Lung (tissue), 12 donors: ENCODE results near the gene RBMX. TPM values are rescaled to one million over a fixed set of nuclear protein-coding genes. Genes with fewer than 3 reads are reported as not detected.

ENCODE experiments used
- ATAC-seq: fragments of 200-7000 bp; cut with Tn5 transposase; one replicate; pipeline ENCODE4 v1.9.1; 2020; ENCODE audit warnings: moderate number of reproducible peaks; ENCODE audit not compliant: insufficient read depth, low FRiP score
- DNase-seq, 3 donors: peaks; one replicate each; pipeline ENCODE4 v3.0.0-alpha.2; 2013 to 2017
- H3K27ac ChIP-seq, 2 donors: one replicate each; pipeline ENCODE4 v1.5.1; 2013; ENCODE audit warnings: mild to moderate bottlenecking in 2 of 2, moderate library complexity in 2 of 2, control low read depth in 1 of 2, inconsistent platforms in 1 of 2, low read depth in 1 of 2, low read length in 1 of 2
- H3K27me3 ChIP-seq, 3 donors: one replicate each; pipeline ENCODE4 v1.5.1; 2013; ENCODE audit warnings: low read length in 2 of 3; ENCODE audit not compliant: control insufficient read depth in 3 of 3, insufficient read depth in 3 of 3
- H3K36me3 ChIP-seq, 4 donors: one replicate each; pipeline ENCODE4 v1.5.1; 2013; ENCODE audit warnings: low read length in 4 of 4, mild to moderate bottlenecking in 1 of 4, moderate library complexity in 1 of 4; ENCODE audit not compliant: control insufficient read depth in 4 of 4, insufficient read depth in 4 of 4
- H3K4me1 ChIP-seq, 5 donors: one replicate each; pipeline ENCODE4 v1.5.1; 2013; ENCODE audit warnings: low read length in 5 of 5, mild to moderate bottlenecking in 2 of 5, moderate library complexity in 1 of 5; ENCODE audit not compliant: control insufficient read depth in 5 of 5, insufficient read depth in 5 of 5
- H3K4me3 ChIP-seq: one replicate; pipeline ENCODE4 v1.5.1; 2013; ENCODE audit warnings: mild to moderate bottlenecking, control low read depth, moderate library complexity
- H3K9ac ChIP-seq, 2 donors: one replicate each; pipeline ENCODE4 v1.5.1; 2013; ENCODE audit warnings: low read length in 2 of 2, control low read depth in 1 of 2; ENCODE audit not compliant: insufficient read depth in 1 of 2
- H3K9me3 ChIP-seq, 4 donors: one replicate each; pipeline ENCODE4 v1.5.1; 2013; ENCODE audit warnings: low read length in 3 of 4, mild to moderate bottlenecking in 1 of 4, moderate library complexity in 1 of 4; ENCODE audit not compliant: control insufficient read depth in 4 of 4, insufficient read depth in 3 of 4
- CTCF ChIP-seq: IDR thresholded peaks from 2 replicates; pipeline ENCODE4 v1.5.1; 2012; ENCODE audit warnings: mild to moderate bottlenecking; ENCODE audit errors: control extremely low read depth, extremely low read depth
- WGBS, 2 donors: extraction: QIAGEN DNeasy Blood & Tissue Kit; methylation state at CpG; one replicate each; pipeline ENCODE4 v1.1.7; 2013; 5-methylcytosine and 5-hydroxymethylcytosine counted together
- polyA plus RNA-seq, 2 donors: library from polyadenylated mRNA; stranded (reverse); fragments of 200-250 nt; gene quantifications; one replicate each; pipeline ENCODE4 v1.2.1, GENCODE V29; 2013
- total RNA-seq, 2 donors: library from RNA; depleted of rRNA in 1 of 2; stranded (reverse); fragments of >200 nt in 1 of 2; gene quantifications; one replicate each; pipeline ENCODE4 v1.2.1, GENCODE V29; 2014 to 2021
- donor health status: control.
- donor health status: control.
- donor health status: Bipolar disorder and iron deficiency.
- donor health status: healthy.
- donor health status: DM: yes; HTN: yes; CAD: no.

RBMX gene
- total and polyA plus RNA-seq, 4 donors: 89.0 to 280 (median 113) TPM

DNA sequence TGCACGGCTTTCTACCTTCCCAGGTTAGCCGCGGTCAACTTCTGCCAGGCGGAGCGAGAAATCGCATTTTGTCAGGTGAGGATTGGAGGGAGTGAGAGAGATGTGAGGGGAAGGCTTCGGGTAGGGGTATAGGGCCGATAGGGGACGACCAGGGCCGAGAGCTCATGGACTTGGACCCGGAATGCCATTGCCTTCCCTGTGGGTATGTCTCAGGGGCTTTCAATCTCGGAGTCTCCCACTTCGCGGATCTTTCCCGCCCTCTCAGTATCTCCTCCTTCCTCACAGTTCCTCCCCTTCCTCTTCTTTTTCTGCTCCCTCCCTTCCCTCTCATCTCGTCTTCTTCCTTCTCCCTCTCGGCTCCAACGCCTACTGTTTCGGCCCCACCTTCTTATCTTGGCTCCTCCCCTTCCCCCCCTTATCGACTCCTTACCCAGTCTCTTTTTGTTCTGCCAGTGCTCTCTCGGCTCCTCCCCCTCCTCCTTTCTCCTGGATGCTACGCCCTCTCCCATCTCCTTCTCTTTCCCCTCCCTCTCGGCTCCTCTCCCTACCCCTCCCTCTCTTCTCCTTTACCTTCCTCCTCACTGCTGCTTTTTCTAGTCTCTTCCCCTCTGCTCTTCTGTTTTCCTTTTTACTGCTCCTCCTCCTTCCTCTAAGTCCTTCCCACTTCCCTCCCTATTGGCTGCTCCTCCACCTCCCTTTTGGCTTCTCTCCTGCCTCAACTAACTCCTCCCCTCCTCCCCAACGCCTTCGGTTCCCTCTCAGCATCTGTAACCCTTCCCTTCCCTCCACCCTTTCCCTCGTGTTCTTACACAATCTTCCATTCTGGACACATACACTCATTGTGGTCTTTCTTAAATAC, 29.4 kb upstream of the RBMX start:
- peak; percentile 85 for ATAC-seq
- 1 to 28% methylated on average over 21 to 26 of the region's 26 CpGs for WGBS, 2 donors
- peak overlapping the region; percentile 71 to 85 for H3K27ac ChIP-seq
- H3K27me3 ChIP-seq: no peaks in the 10 kb centered on the region
- DNase-seq: peak; percentile 93 to 98 (median 97)
- no peaks in the 10 kb centered on the region for H3K9me3 ChIP-seq
- H3K9ac ChIP-seq: peak overlapping the region in 1 of 2 donors; percentile 70
- no peaks in the 10 kb centered on the region for H3K36me3 ChIP-seq
- no peak for TF ChIP-seq CTCF
- H3K4me1 ChIP-seq: peaks cover 0 to 4% (median 0%) of the 10 kb centered on the region in 5 donors
- peak overlapping the region; percentile 34 for H3K4me3 ChIP-seq

DNA sequence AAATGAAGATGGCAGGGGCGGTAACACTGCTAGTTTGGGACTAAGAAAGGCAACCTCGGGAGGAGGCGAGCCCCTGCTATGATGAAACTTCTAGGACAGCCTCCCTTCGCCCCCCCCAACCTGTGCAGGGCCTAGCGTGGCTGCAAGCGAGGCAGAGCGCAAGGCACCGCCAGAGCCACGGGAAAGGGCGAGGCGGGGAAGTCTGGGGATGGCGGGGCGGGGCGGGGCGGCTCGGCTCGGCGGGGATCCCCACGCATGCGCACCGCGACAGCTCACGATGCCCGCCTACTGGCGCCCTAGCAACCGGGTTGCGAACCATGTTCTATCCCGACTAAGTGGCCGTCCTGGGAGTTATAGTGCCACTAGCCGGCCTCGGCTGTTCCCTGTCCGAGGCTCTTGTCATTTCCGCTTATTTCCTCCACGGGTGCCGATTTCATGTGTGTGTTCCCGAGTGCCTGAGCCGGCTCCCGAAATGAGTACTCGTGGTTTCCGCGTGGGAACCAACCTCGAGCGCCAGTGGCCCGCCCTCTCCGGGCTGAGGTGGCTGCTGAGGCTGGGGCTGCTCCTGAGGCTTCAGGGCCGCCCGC, 28.7 kb upstream of the RBMX start:
- H3K27me3 ChIP-seq: no peaks in the 10 kb centered on the region
- ATAC-seq (peak; percentile 75), DNase-seq (peak; percentile 85 to 87 (median 86))
- peak overlapping the region; percentile 71 to 85 for H3K27ac ChIP-seq
- TF ChIP-seq CTCF: no peak
- H3K9me3 ChIP-seq: no peaks in the 10 kb centered on the region
- H3K4me1 ChIP-seq: peaks cover 0 to 4% (median 0%) of the 10 kb centered on the region in 5 donors
- peak overlapping the region; percentile 34 for H3K4me3 ChIP-seq
- no peaks in the 10 kb centered on the region for H3K36me3 ChIP-seq
- 1 to 24% methylated on average over 29 to 47 of the region's 47 CpGs for WGBS, 2 donors
- H3K9ac ChIP-seq: no peak overlapping the region

DNA sequence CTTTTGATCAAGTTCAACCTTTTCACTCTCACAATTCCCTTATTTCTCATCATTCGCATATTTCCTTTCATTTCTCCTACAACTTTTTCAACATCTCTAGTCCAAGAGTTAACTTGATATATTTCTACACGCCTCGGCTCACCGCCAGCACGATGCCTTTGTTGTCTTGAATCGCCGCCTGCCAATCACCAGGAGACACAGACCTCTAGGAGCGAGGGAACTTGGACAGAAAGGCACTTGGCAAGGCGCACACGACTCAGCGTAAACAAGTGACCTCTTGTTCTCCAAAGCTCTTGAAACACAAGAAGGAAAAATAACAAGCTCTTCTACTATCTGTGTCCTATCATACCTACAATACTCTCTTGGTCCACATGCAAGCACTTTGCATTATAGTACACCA, 27.1 kb upstream of the RBMX start:
- peak; percentile 24 to 65 (median 56) for DNase-seq
- no peak overlapping the region for H3K4me3 ChIP-seq

More for the DNA sequence above, 27.1 kb upstream of the RBMX start:
- no peak for ATAC-seq
- 68 to 73% methylated on average over 11 of the region's 11 CpGs for WGBS, 2 donors
- Histone ChIP-seq H3K9ac (no peak overlapping the region), H3K27me3 (no peaks in the 10 kb centered on the region), H3K4me1 (peaks cover 0 to 4% (median 0%) of the 10 kb centered on the region in 5 donors), H3K27ac (no peak overlapping the region), H3K36me3 (no peaks in the 10 kb centered on the region), H3K9me3 (no peaks in the 10 kb centered on the region)
- no peak for TF ChIP-seq CTCF
